ENCODE results near the gene TBXA2R.

DNA sequence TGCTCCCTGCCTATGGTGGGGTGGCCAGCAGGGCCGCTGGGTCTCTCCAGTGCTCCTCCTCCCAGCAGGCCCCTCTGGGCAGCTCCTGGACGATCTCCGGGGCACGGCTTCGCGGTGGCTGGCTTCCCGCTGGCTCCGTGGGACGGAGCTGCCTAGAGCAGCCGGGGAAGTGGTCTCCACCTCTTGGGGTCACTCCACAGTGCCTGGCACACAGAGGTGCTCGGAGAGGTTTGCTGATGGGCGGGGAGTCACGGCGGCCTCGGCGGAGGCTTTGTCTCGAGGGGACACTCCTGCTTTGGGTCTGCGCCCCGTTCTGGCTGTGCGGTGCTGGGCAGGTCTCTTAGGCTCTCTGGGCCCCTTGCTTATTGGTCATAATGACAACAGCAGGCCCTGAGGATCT, 29.8 kb upstream of the TBXA2R start:
- TF ChIP-seq PKNOX1 (IDR thresholded peaks at IDR 0.05): no peak
- TF ChIP-seq NFRKB (IDR thresholded peaks at IDR 0.05): no peak
- TF ChIP-seq LEF1 (IDR thresholded peaks at IDR 0.05; ENCODE audit: borderline replicate concordance): no peak
- TF ChIP-seq SP1 (IDR thresholded peaks at IDR 0.05): no peak
- no peak for TF ChIP-seq ZNF384 (IDR thresholded peaks at IDR 0.05)
- TF ChIP-seq FOXK2 (IDR thresholded peaks at IDR 0.05): no peak
- TF ChIP-seq ELF4 (IDR thresholded peaks at IDR 0.05): no peak
- no peak for TF ChIP-seq FOXM1 (IDR thresholded peaks at IDR 0.05; ENCODE audit: borderline replicate concordance)
- TF ChIP-seq ARNT (IDR thresholded peaks at IDR 0.05): no peak

Measured in HEK293T (cell line).